Subcutaneous abdominal adipose tissue (tissue), 5 donors: ENCODE results near the gene NGF.

ENCODE experiments used
- H3K27ac ChIP-seq: one replicate; pipeline ENCODE4 v1.7.0; 2013; ENCODE audit warnings: low read depth, mild to moderate bottlenecking, inconsistent platforms, low read length, moderate library complexity
- H3K27me3 ChIP-seq, 5 donors: one replicate each; pipeline ENCODE4 v1.7.0; 2013; ENCODE audit warnings: low read length in 5 of 5, inconsistent platforms in 1 of 5; ENCODE audit not compliant: control insufficient read depth in 5 of 5, insufficient read depth in 4 of 5
- H3K36me3 ChIP-seq, 5 donors: one replicate each; pipeline ENCODE4 v1.7.0; 2013; ENCODE audit warnings: low read length in 5 of 5; ENCODE audit not compliant: control insufficient read depth in 5 of 5, insufficient read depth in 5 of 5
- H3K4me1 ChIP-seq, 5 donors: one replicate each; pipeline ENCODE4 v1.7.0; 2013; ENCODE audit warnings: low read length in 5 of 5, mild to moderate bottlenecking in 3 of 5, moderate library complexity in 1 of 5; ENCODE audit not compliant: control insufficient read depth in 5 of 5, insufficient read depth in 5 of 5
- H3K4me3 ChIP-seq, 5 donors: one replicate each; pipeline ENCODE4 v1.7.0; 2013; ENCODE audit warnings: low read length in 5 of 5, low read depth in 1 of 5
- H3K9ac ChIP-seq, 5 donors: one replicate each; pipeline ENCODE4 v1.7.0; 2013; ENCODE audit warnings: low read length in 5 of 5, mild to moderate bottlenecking in 4 of 5, moderate library complexity in 3 of 5
- H3K9me3 ChIP-seq, 5 donors: one replicate each; pipeline ENCODE4 v1.7.0; 2013; ENCODE audit warnings: low read length in 5 of 5; ENCODE audit not compliant: control insufficient read depth in 5 of 5
- donor health status: healthy.
- donor health status: healthy.
- donor health status: healthy.
- donor health status: healthy.
- donor health status: healthy.

Gene NGF

GRCh38 chr1:115300087-115300876 is 37.8 kb downstream of the NGF start:
- Histone ChIP-seq H3K9me3 (no peaks in the 10 kb centered on the region), H3K9ac (no peak overlapping the region), H3K27me3 (no peaks in the 10 kb centered on the region), H3K4me1 (peaks cover 0 to 14% (median 5%) of the 10 kb centered on the region in 5 donors), H3K36me3 (no peaks in the 10 kb centered on the region), H3K27ac (no peak overlapping the region), H3K4me3 (no peak overlapping the region)

GRCh38 chr1:115299266-115299665 is 38.8 kb downstream of the NGF start:
- no peaks in the 10 kb centered on the region for H3K27me3 ChIP-seq
- no peak overlapping the region for H3K9ac ChIP-seq
- H3K27ac ChIP-seq = no peak overlapping the region
- H3K4me3 ChIP-seq = no peak overlapping the region
- no peaks in the 10 kb centered on the region for H3K36me3 ChIP-seq
- peaks cover 0 to 14% (median 5%) of the 10 kb centered on the region in 5 donors for H3K4me1 ChIP-seq
- no peaks in the 10 kb centered on the region for H3K9me3 ChIP-seq

GRCh38 chr1:115296981-115297380 is 41.1 kb downstream of the NGF start:
- H3K27ac ChIP-seq = no peak overlapping the region
- peaks cover 0 to 21% (median 11%) of the 10 kb centered on the region in 5 donors for H3K4me1 ChIP-seq
- no peaks in the 10 kb centered on the region for H3K27me3 ChIP-seq
- no peak overlapping the region for H3K4me3 ChIP-seq
- H3K9ac ChIP-seq = no peak overlapping the region
- H3K36me3 ChIP-seq = no peaks in the 10 kb centered on the region
- H3K9me3 ChIP-seq = no peaks in the 10 kb centered on the region

GRCh38 chr1:115295904-115296696 is 41.9 kb downstream of the NGF start:
- Histone ChIP-seq H3K27me3 (no peaks in the 10 kb centered on the region), H3K4me3 (no peak overlapping the region), H3K27ac (no peak overlapping the region), H3K36me3 (no peaks in the 10 kb centered on the region), H3K4me1 (peaks cover 0 to 22% (median 11%) of the 10 kb centered on the region in 5 donors), H3K9ac (no peak overlapping the region), H3K9me3 (no peaks in the 10 kb centered on the region)

- H3K27ac ChIP-seq = no peak overlapping the region
- peaks cover 0 to 16% (median 11%) of the 10 kb centered on the region in 5 donors for H3K4me1 ChIP-seq
- no peak overlapping the region for H3K4me3 ChIP-seq
- no peaks in the 10 kb centered on the region for H3K9me3 ChIP-seq
- no peaks in the 10 kb centered on the region for H3K36me3 ChIP-seq
- H3K27me3 ChIP-seq = no peaks in the 10 kb centered on the region
- H3K9ac ChIP-seq = no peak overlapping the region
These were observed 44.1 kb downstream of the NGF start for GRCh38 chr1:115293899-115294298.

GRCh38 chr1:115293006-115293405 is 45.0 kb downstream of the NGF start:
- H3K27me3 ChIP-seq = no peaks in the 10 kb centered on the region
- H3K9me3 ChIP-seq = no peaks in the 10 kb centered on the region
- H3K36me3 ChIP-seq = no peaks in the 10 kb centered on the region
- H3K4me3 ChIP-seq = no peak overlapping the region
- H3K9ac ChIP-seq = no peak overlapping the region
- peaks cover 0 to 16% (median 11%) of the 10 kb centered on the region in 5 donors for H3K4me1 ChIP-seq
- H3K27ac ChIP-seq = no peak overlapping the region

GRCh38 chr1:115291741-115292140 is 46.3 kb downstream of the NGF start:
- H3K27me3 ChIP-seq = no peaks in the 10 kb centered on the region

GRCh38 chr1:115289940-115290339 is 48.1 kb downstream of the NGF start:
- H3K4me3 ChIP-seq = no peak overlapping the region
- no peaks in the 10 kb centered on the region for H3K9me3 ChIP-seq
- no peaks in the 10 kb centered on the region for H3K27me3 ChIP-seq
- H3K4me1 ChIP-seq = peaks cover 0 to 25% (median 14%) of the 10 kb centered on the region in 5 donors
- H3K36me3 ChIP-seq = peaks cover 0 to 2% (median 0%) of the 10 kb centered on the region in 5 donors
- no peak overlapping the region for H3K27ac ChIP-seq
- H3K9ac ChIP-seq = no peak overlapping the region

More at GRCh38 chr1:115291741-115292140, 46.3 kb downstream of the NGF start:
- Histone ChIP-seq H3K9me3 (no peaks in the 10 kb centered on the region), H3K4me1 (peaks cover 0 to 16% (median 11%) of the 10 kb centered on the region in 5 donors), H3K27ac (no peak overlapping the region), H3K9ac (no peak overlapping the region), H3K4me3 (no peak overlapping the region), H3K36me3 (no peaks in the 10 kb centered on the region)

- H3K27ac ChIP-seq = no peak overlapping the region
- peaks cover 4 to 36% (median 26%) of the 10 kb centered on the region in 5 donors for H3K4me1 ChIP-seq
- no peak overlapping the region for H3K9ac ChIP-seq
- peaks cover 0 to 2% (median 0%) of the 10 kb centered on the region in 5 donors for H3K36me3 ChIP-seq
- H3K4me3 ChIP-seq = no peak overlapping the region
- H3K27me3 ChIP-seq = no peaks in the 10 kb centered on the region
- H3K9me3 ChIP-seq = no peaks in the 10 kb centered on the region
These were observed 49.4 kb downstream of the NGF start for GRCh38 chr1:115288591-115289198.
